DND-41 (cell line): ENCODE results near the gene API5.

ENCODE experiments used
- EZH2 ChIP-seq: IDR thresholded peaks from 3 replicates; pipeline ENCODE4 v1.6.1; 2012; ENCODE audit warnings: borderline replicate concordance, low read depth, mild to moderate bottlenecking, moderate library complexity, low read length, inconsistent platforms; ENCODE audit not compliant: severe bottlenecking
- TF ChIP-seq, protein P1 (sequence below): IDR thresholded peaks from 2 replicates; pipeline ENCODE4 v1.5.1; 2012; ENCODE audit warnings: borderline replicate concordance, low read length, moderate library complexity, mild to moderate bottlenecking; ENCODE audit not compliant: poor library complexity, severe bottlenecking; ENCODE audit errors: extremely low read depth

DNA sequence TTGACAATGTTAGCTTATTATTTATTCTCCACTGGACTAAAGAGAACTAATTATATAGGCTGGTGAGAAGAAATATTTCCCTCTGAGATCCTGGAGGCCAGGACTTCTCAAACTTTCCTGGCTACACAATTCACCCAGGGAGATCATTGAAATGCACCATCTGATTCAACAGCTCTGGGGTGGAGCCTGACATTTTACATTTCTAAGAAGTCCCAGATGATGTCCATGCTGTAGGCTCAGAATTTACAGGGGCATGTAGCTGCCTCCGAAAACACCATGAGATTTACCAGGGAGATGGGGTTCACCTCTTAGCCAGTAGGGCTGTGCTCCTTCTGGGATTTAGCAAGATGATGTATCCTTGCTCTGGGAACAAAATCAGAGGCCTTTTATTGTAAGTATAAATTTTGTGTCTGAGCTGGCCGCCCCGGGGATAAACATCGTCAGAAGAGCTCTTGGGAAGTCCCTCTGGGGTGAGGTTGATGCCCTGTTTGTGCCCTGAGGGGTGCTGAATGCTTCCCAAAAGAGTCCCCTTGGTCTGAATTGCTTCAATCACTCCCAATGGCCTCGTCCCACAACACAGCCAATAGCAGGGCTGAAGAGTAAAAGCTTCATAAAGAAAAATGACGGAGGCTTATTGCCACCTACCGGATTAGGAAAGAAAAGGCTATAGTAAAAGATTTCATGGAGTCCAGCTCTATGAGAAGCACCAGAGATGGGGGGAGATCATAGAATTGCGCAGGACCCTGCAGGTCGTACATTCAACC, 33.4 kb upstream of the API5 start:
- TF ChIP-seq, protein P1, sequence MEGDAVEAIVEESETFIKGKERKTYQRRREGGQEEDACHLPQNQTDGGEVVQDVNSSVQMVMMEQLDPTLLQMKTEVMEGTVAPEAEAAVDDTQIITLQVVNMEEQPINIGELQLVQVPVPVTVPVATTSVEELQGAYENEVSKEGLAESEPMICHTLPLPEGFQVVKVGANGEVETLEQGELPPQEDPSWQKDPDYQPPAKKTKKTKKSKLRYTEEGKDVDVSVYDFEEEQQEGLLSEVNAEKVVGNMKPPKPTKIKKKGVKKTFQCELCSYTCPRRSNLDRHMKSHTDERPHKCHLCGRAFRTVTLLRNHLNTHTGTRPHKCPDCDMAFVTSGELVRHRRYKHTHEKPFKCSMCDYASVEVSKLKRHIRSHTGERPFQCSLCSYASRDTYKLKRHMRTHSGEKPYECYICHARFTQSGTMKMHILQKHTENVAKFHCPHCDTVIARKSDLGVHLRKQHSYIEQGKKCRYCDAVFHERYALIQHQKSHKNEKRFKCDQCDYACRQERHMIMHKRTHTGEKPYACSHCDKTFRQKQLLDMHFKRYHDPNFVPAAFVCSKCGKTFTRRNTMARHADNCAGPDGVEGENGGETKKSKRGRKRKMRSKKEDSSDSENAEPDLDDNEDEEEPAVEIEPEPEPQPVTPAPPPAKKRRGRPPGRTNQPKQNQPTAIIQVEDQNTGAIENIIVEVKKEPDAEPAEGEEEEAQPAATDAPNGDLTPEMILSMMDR: no peak
- no peak for TF ChIP-seq EZH2
